ENCODE results near the gene EARS2.
"Not testable (repeated sequence)": the region's sequence is repeated elsewhere in the genome, so short reads cannot be mapped to it uniquely, and the experiment has no call there.

EARS2 gene

DNA sequence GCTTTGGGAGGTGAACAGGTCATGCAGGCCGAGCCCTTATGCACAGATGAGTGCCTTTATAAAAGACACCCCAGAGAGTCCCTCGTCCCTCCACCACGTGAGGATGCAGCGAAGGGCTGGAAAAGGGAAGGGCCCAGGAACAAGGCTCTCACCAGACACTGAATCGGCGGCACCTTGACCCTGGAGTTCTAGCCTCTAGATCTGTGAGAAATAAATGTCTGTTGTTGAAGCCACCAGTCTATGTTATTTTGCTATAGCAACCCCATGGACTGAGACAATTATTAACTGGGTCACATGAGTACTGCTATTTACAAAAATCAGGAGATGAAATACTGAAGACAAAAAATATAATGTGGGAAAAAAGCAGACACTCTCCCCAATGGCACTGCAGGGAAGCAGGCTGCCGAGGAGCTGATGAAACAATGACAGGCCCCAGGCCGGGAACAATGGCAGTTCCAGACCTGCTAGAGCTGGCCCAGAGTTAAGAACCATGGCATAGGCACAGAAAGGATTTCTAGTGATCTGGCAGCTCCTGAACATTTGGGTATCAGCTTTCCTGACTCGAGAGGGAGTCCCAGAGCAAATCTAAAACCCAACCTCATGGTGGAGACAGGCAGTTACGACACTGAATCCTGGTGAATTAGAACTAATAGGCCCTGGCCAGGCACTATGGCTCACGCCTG is 29.0 kb downstream of the EARS2 start:
- no peak for DNase-seq (ENCODE audit: low read depth)

DNA sequence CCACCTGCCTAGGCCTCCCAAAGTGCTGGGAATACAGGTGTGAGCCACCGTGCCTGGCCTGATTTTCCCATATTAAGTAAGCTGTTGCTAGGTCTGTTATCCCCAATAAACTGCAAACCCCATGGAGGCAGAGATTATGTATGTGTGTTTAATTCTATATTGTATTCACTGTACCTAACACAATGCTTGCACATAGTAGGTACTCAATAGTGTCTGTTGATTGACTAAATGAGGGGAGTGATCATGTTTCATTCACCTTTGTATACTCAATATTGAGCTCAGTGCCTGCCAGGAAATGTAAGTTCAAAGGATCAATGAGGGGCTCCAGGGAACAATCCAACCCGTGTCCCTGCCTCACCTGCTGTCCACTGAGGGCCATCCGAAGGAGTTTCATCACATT is 32.3 kb downstream of the EARS2 start:
- DNase-seq (ENCODE audit: low read depth): no peak

GRCh38 chr16:23523876-23524385 is 33.2 kb downstream of the EARS2 start:
- no peak for DNase-seq (ENCODE audit: low read depth)

DNA sequence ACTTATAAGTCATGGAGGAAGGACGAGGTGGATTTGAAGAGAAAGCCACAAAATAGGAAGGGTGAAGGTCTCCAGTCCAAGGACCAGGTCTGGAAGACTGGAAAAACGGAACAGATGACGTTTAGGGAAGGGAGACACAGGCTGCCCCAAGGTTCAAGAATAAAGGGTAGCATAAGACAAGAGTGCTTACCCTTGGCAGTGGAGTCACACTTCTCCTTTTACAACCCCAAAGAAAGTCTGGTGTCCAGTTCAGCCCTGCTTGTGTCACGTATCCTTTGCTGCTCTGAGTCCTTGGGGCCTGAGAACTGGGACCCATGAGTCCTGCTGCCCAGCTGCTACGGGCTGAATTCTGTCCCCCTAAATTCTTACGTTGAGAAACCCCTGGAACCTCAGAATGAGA is 33.8 kb downstream of the EARS2 start:
- DNase-seq (ENCODE audit: low read depth): no peak

DNA sequence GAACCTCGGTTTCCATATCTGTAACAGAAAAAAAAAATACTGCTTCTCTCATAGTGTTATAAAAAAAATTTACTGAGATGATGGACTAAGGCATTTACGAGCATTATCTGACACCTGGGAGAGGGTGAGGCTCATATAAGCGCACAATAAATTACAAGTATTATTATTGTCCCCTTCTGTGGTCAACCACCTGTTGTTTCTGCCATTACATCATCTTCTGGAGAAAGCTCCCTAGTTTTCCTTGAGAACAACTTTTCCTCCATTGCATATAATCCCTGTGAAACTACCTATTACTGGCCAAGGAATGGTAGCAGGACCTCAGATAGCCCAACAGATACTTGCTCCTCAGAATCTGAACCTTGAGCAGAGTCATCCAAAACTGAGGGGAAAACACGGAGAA is 35.2 kb downstream of the EARS2 start:
- no peak for DNase-seq (ENCODE audit: low read depth)

DNA sequence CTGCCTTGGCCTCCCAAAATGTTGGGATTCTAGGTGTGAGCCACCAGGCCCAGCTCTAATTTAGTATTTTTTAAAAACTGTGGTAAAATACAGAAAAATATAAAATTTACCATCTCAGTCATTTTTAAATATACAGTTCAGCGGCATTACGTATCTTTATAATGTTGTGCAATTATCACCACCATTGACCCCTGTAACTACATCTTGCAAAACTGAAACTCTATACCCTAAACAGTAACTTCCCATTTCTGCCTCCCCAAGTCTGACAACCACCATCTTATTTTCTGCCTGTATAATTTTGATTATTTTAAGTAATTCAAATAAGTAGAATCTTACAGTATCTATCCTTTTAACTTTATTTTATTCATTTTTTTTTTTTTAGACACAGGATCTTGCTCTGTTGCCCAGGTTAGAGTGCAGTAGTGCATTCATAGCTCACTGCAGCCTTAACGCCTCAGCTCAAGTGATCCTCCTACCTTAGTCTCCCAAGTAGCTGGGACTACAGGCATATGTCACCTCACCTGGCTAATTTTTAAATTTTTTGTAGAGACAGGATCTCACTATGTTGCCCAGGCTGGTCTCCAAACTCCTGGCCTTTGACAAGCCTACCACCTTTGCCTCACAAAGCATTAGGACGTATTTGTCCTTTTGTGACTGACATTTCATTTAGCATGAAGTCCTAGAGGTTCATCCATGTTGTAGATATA is 36.0 kb downstream of the EARS2 start:
- DNase-seq (ENCODE audit: low read depth): no peak

- DNase-seq (ENCODE audit: low read depth): no peak
These were observed 36.6 kb downstream of the EARS2 start for GRCh38 chr16:23520500-23520899.

GRCh38 chr16:23519282-23519681 is 37.9 kb downstream of the EARS2 start:
- DNase-seq (ENCODE audit: low read depth): no peak

- DNase-seq (ENCODE audit: low read depth): no peak
These were observed 38.7 kb downstream of the EARS2 start for GRCh38 chr16:23518435-23518891.

DNA sequence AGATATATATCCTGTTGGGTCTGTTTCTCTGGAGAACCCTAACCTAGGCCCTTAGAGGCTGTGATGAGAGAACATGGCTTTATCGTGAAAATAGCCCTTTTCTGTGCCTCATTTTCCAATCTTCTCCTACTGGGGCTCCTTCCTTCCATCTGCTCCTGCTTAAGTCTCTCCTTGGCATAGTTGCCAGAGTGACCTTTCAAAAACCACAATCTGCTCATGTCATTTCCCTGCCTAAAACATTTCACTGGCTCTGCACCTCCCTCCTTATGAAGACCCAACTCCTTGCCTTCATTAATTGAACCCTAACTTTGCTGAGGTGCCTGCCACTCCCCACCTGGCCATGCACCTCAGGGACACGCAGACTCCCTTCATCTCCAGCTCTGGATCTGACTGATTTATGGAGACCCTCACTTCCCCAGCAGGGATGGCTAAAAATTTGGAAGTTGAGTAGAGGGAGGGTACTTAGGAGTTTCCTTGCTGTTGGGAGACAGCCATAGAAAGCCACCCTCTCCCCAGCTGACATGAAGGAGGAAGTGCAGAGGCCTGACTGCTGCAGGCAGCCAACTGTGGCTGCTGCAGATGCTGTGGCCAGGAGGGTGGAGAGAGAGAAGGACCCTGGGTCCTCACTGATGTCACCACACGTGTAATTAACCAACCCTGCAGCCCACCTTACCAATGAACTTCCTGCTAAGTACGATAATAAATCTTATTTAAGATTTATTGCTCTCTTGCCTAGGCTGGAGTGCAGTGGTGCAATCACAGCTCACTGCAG is 40.6 kb downstream of the EARS2 start:
- DNase-seq (ENCODE audit: low read depth): no peak

- DNase-seq (ENCODE audit: low read depth): no peak
These were observed 41.3 kb downstream of the EARS2 start for GRCh38 chr16:23515881-23516280.

DNA sequence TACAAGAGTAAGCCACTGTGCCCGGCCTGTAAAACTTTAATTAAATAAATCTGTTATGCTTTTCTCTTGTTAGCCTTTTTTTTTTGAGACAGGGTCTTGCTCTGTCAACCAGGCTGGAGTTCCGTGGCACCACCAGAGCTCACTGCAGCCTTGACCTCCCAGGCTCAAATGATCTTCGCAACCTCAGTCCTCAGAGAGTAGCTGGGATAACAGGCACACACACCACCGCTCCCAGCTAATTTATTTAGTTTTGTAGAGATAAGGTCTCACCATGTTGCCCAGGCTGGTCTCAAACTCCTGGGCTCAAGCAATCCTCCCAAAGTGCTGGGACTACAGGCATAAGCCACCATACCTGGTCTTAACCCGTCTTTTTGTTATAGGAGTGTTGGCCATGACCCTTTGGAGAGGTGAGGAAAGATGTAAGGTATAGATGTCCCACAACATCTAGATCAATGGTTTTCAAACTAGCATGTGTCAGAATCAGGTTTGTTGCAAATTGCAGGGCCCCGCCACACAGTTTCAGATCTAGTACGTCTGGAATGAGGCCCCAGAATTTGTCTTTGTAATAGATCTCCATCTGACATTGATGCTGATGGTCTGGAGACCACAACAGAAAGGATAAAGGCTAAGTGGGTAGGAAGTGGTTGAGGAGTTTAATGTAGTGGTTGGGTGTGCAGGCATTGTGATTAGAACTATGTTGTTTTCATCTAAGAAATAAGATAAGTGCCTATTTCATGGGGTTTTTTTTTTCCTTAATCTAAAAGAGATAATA is 42.6 kb downstream of the EARS2 start:
- DNase-seq (ENCODE audit: low read depth): no peak

DNA sequence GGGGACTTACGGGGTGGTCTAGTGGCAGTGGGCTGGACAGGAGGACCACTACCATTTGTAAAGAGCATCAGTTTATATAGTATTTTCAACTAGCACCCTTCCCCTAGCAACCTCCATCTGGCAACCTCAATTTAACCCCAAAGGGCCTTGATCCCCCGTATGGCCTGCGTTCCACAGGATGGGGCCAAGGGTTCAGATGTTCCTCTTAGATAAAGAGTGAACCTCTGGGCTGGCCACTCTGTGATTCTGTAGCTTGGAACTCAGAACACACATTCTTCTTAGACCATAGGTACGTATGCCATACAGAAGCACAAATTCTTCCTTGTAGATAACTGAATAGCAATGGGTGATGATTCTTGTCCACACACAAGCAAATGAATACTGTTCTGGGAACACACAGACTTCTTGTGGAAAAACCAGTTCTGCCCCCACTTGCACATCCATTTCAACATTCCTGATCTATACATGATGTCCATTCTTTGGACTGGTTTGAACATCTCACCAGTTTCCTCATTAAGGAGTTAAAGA is 44.9 kb downstream of the EARS2 start:
- DNase-seq (ENCODE audit: low read depth): no peak

DNA sequence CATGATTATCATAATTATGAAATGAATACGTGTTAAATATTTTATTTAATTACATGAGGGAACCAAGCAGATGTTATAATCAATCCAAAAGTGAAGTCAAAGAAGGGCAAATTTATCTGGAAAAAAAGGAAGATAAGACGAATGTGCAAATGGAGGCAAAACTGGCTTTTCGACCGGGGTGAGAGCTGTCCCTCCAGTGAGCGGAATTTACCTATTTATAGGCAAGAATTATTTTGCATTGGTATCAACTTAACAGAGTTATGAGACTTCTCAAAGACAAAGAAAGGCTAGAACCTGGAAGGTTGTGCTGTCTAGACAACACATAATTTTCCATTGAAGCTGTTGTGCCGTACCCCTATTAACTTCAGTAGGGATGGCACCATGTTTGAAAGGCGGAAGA is 45.4 kb downstream of the EARS2 start:
- no peak for DNase-seq (ENCODE audit: low read depth)

GRCh38 chr16:23510915-23511270 is 46.3 kb downstream of the EARS2 start:
- DNase-seq (ENCODE audit: low read depth): not testable (repeated sequence)

GRCh38 chr16:23510164-23510914 is 46.8 kb downstream of the EARS2 start, which contains the start of gene GGA2:
Gene GGA2 (minus strand): TSS chr16:23510494. CDS start chr16:23510411, 83 bp downstream.
- DNase-seq (ENCODE audit: low read depth): peak; percentile 57

- DNase-seq (ENCODE audit: low read depth): no peak
These were observed 47.4 kb downstream of the EARS2 start for GRCh38 chr16:23509782-23510163.

- DNase-seq (ENCODE audit: low read depth): no peak
These were observed 47.8 kb downstream of the EARS2 start for GRCh38 chr16:23509441-23509754.

DNA sequence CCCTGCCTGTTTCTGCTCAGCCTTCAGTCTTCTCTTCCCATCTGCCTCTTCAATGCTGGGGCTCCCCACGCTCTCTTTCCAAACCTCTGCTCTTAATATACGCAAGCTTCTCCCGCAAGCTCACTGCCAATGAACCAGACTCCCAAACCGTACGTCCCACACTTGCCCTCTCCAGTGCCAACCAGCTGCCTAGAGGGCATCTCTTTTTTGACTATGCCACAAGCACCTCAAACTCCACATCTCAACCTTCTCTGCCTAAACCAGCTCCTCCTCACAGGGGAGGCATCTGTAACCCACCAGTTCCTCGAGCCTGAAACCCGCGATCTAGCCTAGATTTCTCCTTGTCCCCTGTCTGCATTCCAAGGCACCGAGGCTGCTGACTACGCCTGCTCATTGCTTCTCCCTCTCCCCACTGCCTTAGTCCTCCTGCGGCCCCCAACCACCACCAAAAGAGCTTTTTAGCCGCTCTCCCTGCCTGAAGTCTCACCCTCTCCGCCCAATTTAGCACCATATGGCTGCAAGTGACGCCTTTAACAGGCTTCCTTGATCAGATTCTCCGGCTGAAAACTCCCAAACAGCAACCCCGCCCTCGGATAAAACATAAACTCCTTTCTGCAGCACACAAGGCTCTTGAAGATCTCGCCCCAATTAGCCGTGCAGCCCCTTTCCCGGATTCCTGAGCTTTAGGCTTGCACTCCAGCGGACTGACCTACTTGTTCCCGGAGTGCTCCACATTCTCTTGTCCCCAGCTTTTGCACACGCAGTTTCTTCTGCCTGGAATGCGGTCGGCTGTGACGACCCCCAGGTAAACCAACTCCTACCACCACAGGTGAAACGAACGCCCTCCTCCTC is 48.3 kb downstream of the EARS2 start:
- no peak for DNase-seq (ENCODE audit: low read depth)

GRCh38 chr16:23506606-23506994 is 50.5 kb downstream of the EARS2 start:
- no peak for DNase-seq (ENCODE audit: low read depth)

All from stimulated activated CD8-positive, alpha-beta memory T cell treated with anti-CD3 and anti-CD28 coated beads, Interleukin-15, amount 100 ng/mL, for 1 hour (primary cell).